Tibial nerve (tissue), 4 donors: ENCODE measurements around the gene ZDHHC5. TPM values are rescaled to one million over a fixed set of nuclear protein-coding genes. Genes with fewer than 3 reads are reported as not detected.

Source experiments
- DNase-seq, 2 donors: peaks; one replicate each; pipeline ENCODE4 v3.0.0-alpha.2; 2019; ENCODE audit warnings: low spot score in 2 of 2
- H3K27ac ChIP-seq, 4 donors: fragments of 200-600 bp; sonication (generic) in 3 of 4; one replicate each; pipeline ENCODE4 v1.5.1; 2017 to 2019; ENCODE audit warnings: mild to moderate bottlenecking in 1 of 4
- H3K27me3 ChIP-seq, 2 donors: fragments of 200-600 bp; sonication (generic) in 1 of 2; one replicate each; pipeline versions ENCODE4 v1.5.1 to v1.6.0; 2017 to 2019
- H3K36me3 ChIP-seq, 3 donors: fragments of 200-600 bp; sonication (generic); one replicate each; pipeline ENCODE4 v1.5.1; 2018 to 2019
- H3K4me1 ChIP-seq, 4 donors: fragments of 200-600 bp; sonication (generic) in 3 of 4; one replicate each; pipeline ENCODE4 v1.5.1; 2017 to 2019
- H3K4me3 ChIP-seq, 4 donors: fragments of 200-600 bp; sonication (generic) in 3 of 4; one replicate each; pipeline ENCODE4 v1.5.1; 2017 to 2019; ENCODE audit warnings: mild to moderate bottlenecking in 1 of 4, moderate library complexity in 1 of 4
- H3K9me3 ChIP-seq, 4 donors: fragments of 200-600 bp; sonication (generic) in 3 of 4; one replicate each; pipeline ENCODE4 v1.5.1; 2017 to 2019
- EP300 ChIP-seq, 2 donors: sonication (generic); formaldehyde crosslinking; IDR thresholded peaks; one replicate each; pipeline ENCODE4 v1.6.1; 2017; ENCODE audit warnings: antibody characterized with exemption in 2 of 2, mild to moderate bottlenecking in 1 of 2
- POLR2A ChIP-seq, 2 donors: fragments of 450-650 bp; IDR thresholded peaks; one replicate each; pipeline ENCODE4 v1.6.1; 2017; ENCODE audit warnings: antibody characterized with exemption in 2 of 2, mild to moderate bottlenecking in 2 of 2, moderate library complexity in 2 of 2
- WGBS, 2 donors: methylation state at CpG; one replicate each; pipeline ENCODE4 v1.1.5; 2018; 5-methylcytosine and 5-hydroxymethylcytosine counted together
- total RNA-seq, 4 donors: library from RNA; depleted of rRNA; stranded (reverse); fragments of >200 nt; gene quantifications; one replicate each; pipeline ENCODE4 v1.1.0, GENCODE V29; 2016
- TF ChIP-seq, protein P1 (sequence below), 5 experiments: fragments of 200-600 bp in 3 of 5; fragments of 450-650 bp in 2 of 5; sonication (generic) in 3 of 5; IDR thresholded peaks; one replicate each; pipeline ENCODE4 v1.5.1; 2016 to 2019; ENCODE audit warnings: antibody characterized with exemption in 5 of 5, mild to moderate bottlenecking in 3 of 5, moderate library complexity in 2 of 5

Gene ZDHHC5
- total RNA-seq, 4 donors from 2014 or later = 26.0 to 57.3 (median 33.7) TPM

DNA sequence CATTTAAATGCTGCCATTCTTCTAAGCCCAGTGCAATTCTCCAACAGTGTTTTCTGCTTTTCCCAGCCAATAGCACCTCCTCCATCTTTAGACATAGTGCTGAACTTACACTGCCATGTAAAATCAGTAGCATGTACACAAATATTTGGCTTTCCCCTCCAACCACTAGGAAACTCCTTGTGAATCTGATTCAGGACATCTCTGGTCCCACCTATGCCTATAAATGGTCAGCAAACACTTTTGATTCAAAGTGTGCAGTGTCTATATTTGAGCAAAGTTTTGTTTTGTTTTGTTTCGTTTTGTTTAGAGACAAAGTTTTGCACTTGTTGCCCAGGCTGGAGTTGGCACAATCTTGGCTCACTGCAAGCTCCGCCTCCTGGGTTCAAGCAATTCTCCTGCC is 43.0 kb upstream of the ZDHHC5 start:
- TF ChIP-seq POLR2A (IDR thresholded peaks at IDR 0.05) = no peak
- no peak for TF ChIP-seq EP300 (IDR thresholded peaks at IDR 0.05)
- TF ChIP-seq, protein P1, sequence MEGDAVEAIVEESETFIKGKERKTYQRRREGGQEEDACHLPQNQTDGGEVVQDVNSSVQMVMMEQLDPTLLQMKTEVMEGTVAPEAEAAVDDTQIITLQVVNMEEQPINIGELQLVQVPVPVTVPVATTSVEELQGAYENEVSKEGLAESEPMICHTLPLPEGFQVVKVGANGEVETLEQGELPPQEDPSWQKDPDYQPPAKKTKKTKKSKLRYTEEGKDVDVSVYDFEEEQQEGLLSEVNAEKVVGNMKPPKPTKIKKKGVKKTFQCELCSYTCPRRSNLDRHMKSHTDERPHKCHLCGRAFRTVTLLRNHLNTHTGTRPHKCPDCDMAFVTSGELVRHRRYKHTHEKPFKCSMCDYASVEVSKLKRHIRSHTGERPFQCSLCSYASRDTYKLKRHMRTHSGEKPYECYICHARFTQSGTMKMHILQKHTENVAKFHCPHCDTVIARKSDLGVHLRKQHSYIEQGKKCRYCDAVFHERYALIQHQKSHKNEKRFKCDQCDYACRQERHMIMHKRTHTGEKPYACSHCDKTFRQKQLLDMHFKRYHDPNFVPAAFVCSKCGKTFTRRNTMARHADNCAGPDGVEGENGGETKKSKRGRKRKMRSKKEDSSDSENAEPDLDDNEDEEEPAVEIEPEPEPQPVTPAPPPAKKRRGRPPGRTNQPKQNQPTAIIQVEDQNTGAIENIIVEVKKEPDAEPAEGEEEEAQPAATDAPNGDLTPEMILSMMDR (IDR thresholded peaks at IDR 0.05) = no peak
- Histone ChIP-seq H3K27me3 (no peaks in the 10 kb centered on the region), H3K9me3 (peaks cover 0 to under 1% (median 0%) of the 10 kb centered on the region in 4 donors), H3K27ac (no peak overlapping the region), H3K4me1 (no peaks in the 10 kb centered on the region), H3K4me3 (no peak overlapping the region), H3K36me3 (peaks cover 0 to 21% (median 0%) of the 10 kb centered on the region in 3 donors)
- DNase-seq = no peak
- 94 to 100% methylated on average over 2 of the region's 2 CpGs for WGBS, 2 donors

GRCh38 chr11:57626895-57627294 is 41.0 kb upstream of the ZDHHC5 start:
- Histone ChIP-seq H3K27me3 (no peaks in the 10 kb centered on the region), H3K36me3 (peaks cover 0 to 8% (median 0%) of the 10 kb centered on the region in 3 donors), H3K4me1 (no peaks in the 10 kb centered on the region), H3K4me3 (no peak overlapping the region), H3K9me3 (no peaks in the 10 kb centered on the region), H3K27ac (no peak overlapping the region)
- 59 to 64% methylated on average over 1 of the region's 1 CpG for WGBS, 2 donors
- TF ChIP-seq, protein P1 (IDR thresholded peaks at IDR 0.05) = no peak
- TF ChIP-seq EP300 (IDR thresholded peaks at IDR 0.05) = no peak
- no peak for DNase-seq

DNA sequence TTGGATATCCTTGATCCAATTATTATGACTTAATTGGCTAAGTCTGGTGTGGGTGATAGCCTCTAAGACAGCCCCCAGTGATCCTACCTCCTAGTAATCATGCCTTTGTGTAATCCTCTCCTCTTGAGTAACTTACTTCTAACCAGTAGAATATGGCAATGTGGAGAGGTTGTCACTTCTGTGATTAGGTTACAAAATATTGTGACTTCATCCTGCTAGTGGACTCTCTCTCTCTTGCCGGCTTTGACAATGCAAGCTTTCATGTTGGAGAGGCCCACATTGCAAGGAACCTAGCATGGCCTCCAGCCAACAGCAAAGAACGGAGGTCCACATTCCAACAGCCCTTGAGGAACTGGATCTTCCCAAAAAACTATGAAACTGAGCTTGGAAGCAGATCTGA is 37.7 kb upstream of the ZDHHC5 start:
- no peak for DNase-seq
- WGBS, 2 donors = 22 to 36% methylated on average over 2 of the region's 2 CpGs
- no peaks in the 10 kb centered on the region for H3K4me1 ChIP-seq
- H3K27me3 ChIP-seq = no peaks in the 10 kb centered on the region
- H3K9me3 ChIP-seq = no peaks in the 10 kb centered on the region
- no peak overlapping the region for H3K27ac ChIP-seq
- H3K36me3 ChIP-seq = no peaks in the 10 kb centered on the region
- TF ChIP-seq POLR2A (IDR thresholded peaks at IDR 0.05) (no peak), EP300 (IDR thresholded peaks at IDR 0.05) (no peak)
- TF ChIP-seq, protein P1 (IDR thresholded peaks at IDR 0.05) = no peak
- no peak overlapping the region for H3K4me3 ChIP-seq

DNA sequence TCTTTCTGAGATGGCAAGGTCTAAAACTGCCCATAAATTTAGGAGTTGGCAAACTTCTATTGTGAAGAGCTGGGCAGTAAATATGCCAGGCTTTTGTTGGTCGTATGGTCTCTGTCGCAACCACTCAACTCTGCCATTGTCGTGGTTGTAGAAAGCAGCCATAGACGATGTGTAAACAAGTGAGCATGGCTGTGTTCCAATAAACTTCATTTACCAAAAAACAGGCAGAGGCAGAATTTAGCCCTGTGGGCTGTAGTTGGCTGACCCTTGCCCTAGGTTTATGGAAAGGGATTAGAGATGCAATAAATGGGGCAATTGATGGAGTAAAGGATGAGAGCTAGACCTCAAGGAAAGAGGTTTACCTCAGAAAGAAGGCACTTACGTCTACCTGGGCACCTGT is 35.8 kb upstream of the ZDHHC5 start:
- Histone ChIP-seq H3K27ac (no peak overlapping the region), H3K36me3 (no peaks in the 10 kb centered on the region), H3K4me1 (no peaks in the 10 kb centered on the region), H3K27me3 (no peaks in the 10 kb centered on the region), H3K4me3 (no peak overlapping the region), H3K9me3 (no peaks in the 10 kb centered on the region)
- 36 to 47% methylated on average over 5 of the region's 5 CpGs for WGBS, 2 donors
- DNase-seq = no peak
- TF ChIP-seq, protein P1 (IDR thresholded peaks at IDR 0.05) = no peak
- TF ChIP-seq POLR2A (IDR thresholded peaks at IDR 0.05) = no peak
- no peak for TF ChIP-seq EP300 (IDR thresholded peaks at IDR 0.05)

DNA sequence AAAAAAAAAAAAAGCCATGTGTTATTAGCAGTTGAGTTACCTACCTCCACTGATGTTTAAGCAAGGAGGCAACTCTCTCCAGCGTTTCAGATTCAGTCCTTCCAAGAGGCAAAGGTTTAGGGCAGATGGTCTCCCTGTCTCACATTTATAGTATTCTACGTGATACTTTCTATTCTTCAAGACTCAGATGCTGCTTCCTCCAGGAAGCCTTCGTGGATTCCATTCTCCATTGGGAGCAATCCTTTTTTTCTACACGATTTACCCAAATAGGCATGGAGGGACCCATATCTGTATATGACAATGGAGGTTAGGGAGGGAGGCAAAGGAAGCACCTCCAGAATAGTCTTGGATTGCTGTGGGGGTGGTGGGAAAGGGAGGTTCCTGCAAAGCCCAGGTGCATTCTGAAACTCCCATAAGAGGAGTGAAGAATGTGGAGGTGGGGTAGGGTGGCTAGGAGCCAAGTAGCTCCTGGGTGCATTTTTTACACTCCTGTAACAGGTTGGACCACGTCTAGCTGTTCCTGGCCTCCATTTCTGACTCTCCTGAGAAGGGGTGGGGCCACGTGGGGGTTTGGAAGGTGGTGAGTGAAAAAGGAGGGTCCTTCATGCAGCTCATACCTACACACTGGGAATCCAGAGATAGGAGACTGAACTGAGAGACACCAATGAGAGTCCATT is 34.4 kb upstream of the ZDHHC5 start:
- no peaks in the 10 kb centered on the region for H3K27me3 ChIP-seq
- no peaks in the 10 kb centered on the region for H3K9me3 ChIP-seq
- no peak overlapping the region for H3K4me3 ChIP-seq
- 85 to 86% methylated on average over 6 of the region's 6 CpGs for WGBS, 2 donors
- H3K36me3 ChIP-seq = no peaks in the 10 kb centered on the region
- H3K27ac ChIP-seq = no peak overlapping the region
- H3K4me1 ChIP-seq = peaks cover 0 to 9% (median 0%) of the 10 kb centered on the region in 4 donors
- TF ChIP-seq EP300 (IDR thresholded peaks at IDR 0.05) (no peak), POLR2A (IDR thresholded peaks at IDR 0.05) (no peak)
- TF ChIP-seq, protein P1 (IDR thresholded peaks at IDR 0.05) = no peak
- no peak for DNase-seq
